ENCODE results near the gene ITGB3.

- TF ChIP-seq EZH2phosphoT487 (conservative IDR thresholded peaks at IDR 0.05; ENCODE audit: low read length) (no peak), CTCF (IDR thresholded peaks at IDR 0.05; ENCODE audit: insufficient read depth, low read length, poor library complexity, severe bottlenecking) (no peak)
These were observed 31.6 kb upstream of the ITGB3 start for GRCh38 chr17:47222047-47222446.

Measured in SU-DHL-6 (cell line).